Uterus (tissue), 4 donors: ENCODE data around the gene CARD11. TPM values are rescaled to one million over a fixed set of nuclear protein-coding genes. Genes with fewer than 3 reads are reported as not detected.

Experiments
- DNase-seq, 2 donors: peaks; one replicate each; pipeline ENCODE4 v3.0.0-alpha.2; 2019 to 2020
- H3K27ac ChIP-seq, 2 donors: fragments of 200-600 bp; sonication (generic); 1 replicate in 1 of 2; 2 replicates in 1 of 2; pipeline ENCODE4 v1.5.1; 2016 to 2018
- H3K27me3 ChIP-seq, 2 donors: fragments of 200-600 bp; sonication (generic); one replicate each; pipeline ENCODE4 v1.5.1; 2018 to 2019; ENCODE audit warnings: control low read depth in 1 of 2
- H3K36me3 ChIP-seq, 2 donors: fragments of 200-600 bp; sonication (generic); one replicate each; pipeline ENCODE4 v1.5.1; 2019; ENCODE audit warnings: control low read depth in 1 of 2
- H3K4me1 ChIP-seq, 2 donors: fragments of 200-600 bp; sonication (generic); one replicate each; pipeline ENCODE4 v1.5.1; 2018 to 2019; ENCODE audit warnings: control low read depth in 1 of 2
- H3K4me3 ChIP-seq, 2 donors: fragments of 200-600 bp; sonication (generic); 1 replicate in 1 of 2; 2 replicates in 1 of 2; pipeline ENCODE4 v1.5.1; 2018 to 2019; ENCODE audit warnings: mild to moderate bottlenecking in 1 of 2
- H3K9me3 ChIP-seq, 2 donors: fragments of 200-600 bp; sonication (generic); one replicate each; pipeline ENCODE4 v1.5.1; 2019; ENCODE audit warnings: control low read depth in 1 of 2
- POLR2A ChIP-seq, 2 donors: fragments of 450-650 bp; IDR thresholded peaks; one replicate each; pipeline ENCODE4 v1.6.1; 2016; ENCODE audit warnings: antibody characterized with exemption in 2 of 2, mild to moderate bottlenecking in 1 of 2, moderate library complexity in 1 of 2
- intact Hi-C: fragments of 100-400 bp; cut with DNase I; formaldehyde crosslinking; loops from one replicate; pipeline ENCODE4 v1.15.1; 2023; ENCODE audit warnings: low total_unique reads
- total RNA-seq, 4 donors: library from RNA; depleted of rRNA in 3 of 4; stranded (reverse); fragments of >200 nt in 3 of 4; gene quantifications; one replicate each; pipeline versions ENCODE4 v1.1.0 to v1.2.4, GENCODE V29; 2014 to 2023
- TF ChIP-seq, protein P1 (sequence below), 4 experiments: fragments of 200-600 bp in 2 of 4; fragments of 450-650 bp in 2 of 4; sonication (generic) in 2 of 4; IDR thresholded peaks; one replicate each; pipeline ENCODE4 v1.5.1; 2016 to 2019; ENCODE audit warnings: antibody characterized with exemption in 4 of 4, mild to moderate bottlenecking in 2 of 4, moderate library complexity in 1 of 4
- donor health status: DM: yes; HTN: yes; CAD: no.

The CARD11 gene
- total RNA-seq, 4 donors from 2014 or later = 0.95 to 1.0 TPM; not detected in 2

DNA sequence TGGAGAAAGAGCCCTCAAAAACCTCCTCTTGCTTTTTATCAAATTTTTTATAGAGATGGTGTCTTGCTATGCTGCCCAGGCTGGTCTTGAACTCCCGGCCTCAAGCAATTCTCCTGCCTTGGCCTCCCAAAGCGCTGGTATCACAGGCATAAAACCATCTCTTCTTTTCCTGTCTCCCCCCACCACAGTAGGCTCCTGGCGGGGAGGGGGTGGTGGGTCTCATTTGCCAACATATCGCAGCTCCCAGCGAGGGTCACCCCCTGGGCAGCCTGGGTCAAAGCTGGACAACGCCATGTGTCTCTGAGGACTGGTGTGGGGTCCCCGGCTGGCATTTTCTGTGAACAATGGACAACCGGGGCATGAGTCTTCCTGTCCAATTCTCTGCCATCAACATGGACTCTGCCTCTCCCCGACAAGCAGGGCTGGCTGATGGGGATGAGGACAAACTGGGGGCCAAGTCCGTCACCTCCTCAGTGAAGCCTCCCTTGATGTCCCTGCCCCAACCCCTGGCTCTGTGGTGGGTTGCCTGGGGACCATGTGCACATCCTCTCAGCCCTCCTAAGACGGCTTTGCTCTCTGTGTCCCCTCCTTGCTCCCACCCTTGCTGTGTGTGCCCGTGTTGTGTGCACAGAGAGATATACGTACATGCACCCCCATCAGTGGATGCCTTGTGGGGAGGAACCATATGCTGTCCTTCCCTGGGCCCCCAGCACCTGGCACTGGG is 113.2 kb downstream of the CARD11 start:
- no peak overlapping the region for H3K27ac ChIP-seq
- H3K27me3 ChIP-seq = no peaks in the 10 kb centered on the region
- intact Hi-C loops = no loop called here
- TF ChIP-seq POLR2A (IDR thresholded peaks at IDR 0.05) = no peak
- H3K4me1 ChIP-seq = no peaks in the 10 kb centered on the region
- H3K9me3 ChIP-seq = no peaks in the 10 kb centered on the region
- H3K4me3 ChIP-seq = no peak overlapping the region
- no peaks in the 10 kb centered on the region for H3K36me3 ChIP-seq
- DNase-seq = no peak

DNA sequence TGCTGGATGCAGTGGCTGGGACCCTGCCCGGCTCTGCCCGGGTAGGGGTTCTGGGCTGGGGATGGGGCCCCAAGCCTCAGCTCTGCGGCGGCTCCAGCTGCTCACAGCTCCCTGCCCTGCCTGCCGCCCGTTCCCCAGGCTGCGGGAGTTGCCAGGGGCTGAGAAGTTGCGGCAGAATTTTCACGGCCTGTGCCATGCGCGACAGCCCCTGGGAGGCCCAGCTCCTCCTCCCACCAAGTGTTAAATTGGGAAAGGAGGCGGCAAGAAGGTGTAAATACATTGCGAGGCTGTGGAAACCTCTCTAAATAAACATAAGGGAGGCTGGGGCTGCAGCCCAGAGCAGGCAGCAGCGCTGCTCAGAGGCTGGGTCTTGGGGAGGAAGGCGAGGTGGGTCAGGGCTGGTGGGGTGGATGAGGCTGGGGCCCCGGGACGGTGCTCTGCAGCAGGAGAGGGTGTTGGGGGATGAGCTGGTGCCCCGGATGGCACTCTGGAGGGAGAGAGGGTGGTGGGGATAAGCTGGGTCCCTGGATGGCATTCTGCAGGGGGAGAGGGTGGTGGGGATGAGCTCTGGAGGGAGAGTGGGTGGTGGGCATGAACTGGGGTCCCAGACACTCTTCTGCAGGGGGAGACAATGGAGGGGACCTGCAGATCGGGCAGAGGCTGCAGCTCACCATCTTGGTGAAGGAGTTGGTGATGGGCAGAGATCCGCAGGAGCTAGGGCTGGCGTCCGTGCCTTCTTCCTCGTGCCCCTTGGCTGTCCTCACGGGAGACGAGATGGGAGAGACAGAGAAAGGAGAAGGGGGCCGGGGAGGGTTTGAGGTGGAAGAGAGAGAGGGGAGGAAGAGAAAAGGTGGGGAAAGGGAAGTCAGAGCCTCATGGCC is 114.1 kb downstream of the CARD11 start:
- no peaks in the 10 kb centered on the region for H3K36me3 ChIP-seq
- no peaks in the 10 kb centered on the region for H3K27me3 ChIP-seq
- no peak overlapping the region for H3K4me3 ChIP-seq
- intact Hi-C loops = no loop called here
- no peaks in the 10 kb centered on the region for H3K9me3 ChIP-seq
- DNase-seq = no peak
- H3K27ac ChIP-seq = no peak overlapping the region
- no peaks in the 10 kb centered on the region for H3K4me1 ChIP-seq
- TF ChIP-seq POLR2A (IDR thresholded peaks at IDR 0.05) = no peak
- TF ChIP-seq, protein P1, sequence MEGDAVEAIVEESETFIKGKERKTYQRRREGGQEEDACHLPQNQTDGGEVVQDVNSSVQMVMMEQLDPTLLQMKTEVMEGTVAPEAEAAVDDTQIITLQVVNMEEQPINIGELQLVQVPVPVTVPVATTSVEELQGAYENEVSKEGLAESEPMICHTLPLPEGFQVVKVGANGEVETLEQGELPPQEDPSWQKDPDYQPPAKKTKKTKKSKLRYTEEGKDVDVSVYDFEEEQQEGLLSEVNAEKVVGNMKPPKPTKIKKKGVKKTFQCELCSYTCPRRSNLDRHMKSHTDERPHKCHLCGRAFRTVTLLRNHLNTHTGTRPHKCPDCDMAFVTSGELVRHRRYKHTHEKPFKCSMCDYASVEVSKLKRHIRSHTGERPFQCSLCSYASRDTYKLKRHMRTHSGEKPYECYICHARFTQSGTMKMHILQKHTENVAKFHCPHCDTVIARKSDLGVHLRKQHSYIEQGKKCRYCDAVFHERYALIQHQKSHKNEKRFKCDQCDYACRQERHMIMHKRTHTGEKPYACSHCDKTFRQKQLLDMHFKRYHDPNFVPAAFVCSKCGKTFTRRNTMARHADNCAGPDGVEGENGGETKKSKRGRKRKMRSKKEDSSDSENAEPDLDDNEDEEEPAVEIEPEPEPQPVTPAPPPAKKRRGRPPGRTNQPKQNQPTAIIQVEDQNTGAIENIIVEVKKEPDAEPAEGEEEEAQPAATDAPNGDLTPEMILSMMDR (IDR thresholded peaks at IDR 0.05) = no peak

DNA sequence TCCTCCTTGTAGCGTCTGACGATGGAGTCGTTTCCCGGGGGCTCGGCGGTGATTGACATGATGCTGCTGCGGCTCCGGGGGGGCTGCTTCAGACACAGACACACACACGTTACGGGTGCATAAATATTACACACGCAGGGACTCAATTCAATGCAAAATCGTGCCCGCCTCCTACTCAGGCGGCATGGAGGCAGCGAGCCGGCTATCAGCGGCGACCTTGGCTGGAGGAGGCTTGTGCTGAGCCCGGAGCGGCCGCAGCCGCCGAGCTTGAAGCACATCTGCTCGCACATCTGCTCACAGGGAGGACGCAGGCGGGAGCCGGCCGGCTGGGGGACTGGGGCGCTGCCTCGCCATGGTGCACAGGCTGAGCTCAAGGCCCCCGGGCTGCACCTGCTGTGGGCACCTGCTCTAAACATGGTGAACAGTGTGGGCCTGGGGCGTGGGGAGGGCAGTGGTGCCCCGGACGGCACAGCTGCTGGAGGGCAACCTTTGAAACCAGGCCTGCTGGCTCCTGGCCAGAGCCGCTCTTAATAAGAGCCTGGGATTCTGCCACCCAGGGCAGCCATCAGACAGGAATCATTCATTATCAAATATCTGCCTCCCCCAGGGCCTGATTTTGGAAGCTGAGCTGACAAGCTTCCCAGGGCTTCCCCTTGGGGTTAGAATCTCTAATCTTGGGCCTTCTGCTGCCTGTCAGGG is 114.9 kb downstream of the CARD11 start:
- no peak overlapping the region for H3K4me3 ChIP-seq
- no peaks in the 10 kb centered on the region for H3K9me3 ChIP-seq
- no peaks in the 10 kb centered on the region for H3K36me3 ChIP-seq
- intact Hi-C loops = no loop called here
- no peaks in the 10 kb centered on the region for H3K4me1 ChIP-seq
- no peak overlapping the region for H3K27ac ChIP-seq
- DNase-seq = no peak
- TF ChIP-seq, protein P1 (IDR thresholded peaks at IDR 0.05) = no peak
- TF ChIP-seq POLR2A (IDR thresholded peaks at IDR 0.05) = no peak
- H3K27me3 ChIP-seq = no peaks in the 10 kb centered on the region

DNA sequence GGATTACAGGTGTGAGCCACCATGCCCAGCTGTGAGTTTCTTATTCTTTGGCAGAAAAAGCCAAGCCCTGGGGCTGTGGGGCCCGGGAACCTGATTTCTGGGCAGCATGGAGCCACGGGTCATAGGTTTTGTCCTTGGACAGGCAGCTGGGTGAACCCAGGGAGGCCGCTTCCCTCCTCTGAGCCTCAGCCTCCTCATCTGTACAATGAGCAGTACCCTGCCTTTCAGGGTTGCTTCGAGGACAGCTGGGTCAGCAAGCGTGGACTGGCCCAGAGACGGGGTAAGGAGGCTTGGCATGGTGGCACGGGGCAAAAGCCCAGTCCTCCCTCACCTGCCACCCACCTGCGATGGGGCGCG is 115.4 kb downstream of the CARD11 start:
- Histone ChIP-seq H3K27ac (no peak overlapping the region), H3K4me1 (no peaks in the 10 kb centered on the region), H3K9me3 (no peaks in the 10 kb centered on the region), H3K27me3 (no peaks in the 10 kb centered on the region), H3K4me3 (no peak overlapping the region), H3K36me3 (no peaks in the 10 kb centered on the region)
- intact Hi-C loops = no loop called here
- DNase-seq = no peak
- no peak for TF ChIP-seq POLR2A (IDR thresholded peaks at IDR 0.05)
- TF ChIP-seq, protein P1 (IDR thresholded peaks at IDR 0.05) = no peak

DNA sequence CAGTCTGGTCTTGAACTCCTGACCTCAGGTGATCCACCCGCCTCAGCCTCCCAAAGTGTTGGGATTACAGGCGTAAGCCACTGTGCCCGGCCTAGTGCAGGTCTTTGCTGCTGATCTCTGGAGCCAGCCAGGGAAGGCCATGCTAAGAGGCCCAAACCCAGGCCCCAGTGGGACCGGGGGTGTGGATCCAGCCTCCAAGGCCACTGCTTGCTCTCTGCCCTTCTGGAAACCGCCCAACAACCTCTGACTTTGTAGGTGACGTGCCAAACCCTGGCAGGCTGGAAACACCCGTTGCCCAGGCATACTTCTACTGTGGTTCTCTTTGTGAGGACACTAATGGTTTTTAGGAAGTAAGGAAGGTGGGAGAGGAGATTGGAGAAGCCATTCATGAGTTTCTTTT is 116.1 kb downstream of the CARD11 start:
- Histone ChIP-seq H3K27me3 (no peaks in the 10 kb centered on the region), H3K36me3 (no peaks in the 10 kb centered on the region), H3K27ac (no peak overlapping the region), H3K4me3 (no peak overlapping the region), H3K9me3 (no peaks in the 10 kb centered on the region), H3K4me1 (no peaks in the 10 kb centered on the region)
- no peak for TF ChIP-seq POLR2A (IDR thresholded peaks at IDR 0.05)
- TF ChIP-seq, protein P1 (IDR thresholded peaks at IDR 0.05) = no peak
- DNase-seq = no peak
- intact Hi-C loops = no loop called here
